HepG2 (cell line): Measurements from ENCODE around the gene KCNJ8. TPM values are rescaled to one million over a fixed set of nuclear protein-coding genes. Genes with fewer than 3 reads are reported as not detected.

Experiments used
- ARID5B ChIP-seq: IDR thresholded peaks from 2 replicates; pipeline ENCODE4 v1.4.0; 2020; ENCODE audit warnings: mild to moderate bottlenecking, missing genetic modification reagents
- CAMTA2 ChIP-seq: sonication (generic); formaldehyde crosslinking; IDR thresholded peaks from 2 replicates; pipeline ENCODE4 v1.4.0; 2020; ENCODE audit warnings: mild to moderate bottlenecking, missing genetic modification reagents, borderline replicate concordance
- CEBPZ ChIP-seq: IDR thresholded peaks from 2 replicates; pipeline ENCODE4 v1.6.1; 2012; ENCODE audit warnings: low read length, improper control_type of control experiment
- CREM ChIP-seq, 2 experiments: sonication (generic) in 1 of 2; formaldehyde crosslinking in 1 of 2; IDR thresholded peaks; 2 replicates each; pipeline versions ENCODE4 v1.4.0 to v1.6.1; 2016 to 2020; ENCODE audit warnings: antibody characterized with exemption in 1 of 2, mild to moderate bottlenecking in 1 of 2, missing genetic modification reagents in 1 of 2
- FOXA3 ChIP-seq: IDR thresholded peaks from 2 replicates; pipeline ENCODE4 v1.6.1; 2016; ENCODE audit warnings: missing genetic modification reagents, missing compliant biosample characterization
- GABPA ChIP-seq, 2 experiments: IDR thresholded peaks; 2 replicates each; pipeline ENCODE4 v1.6.1; 2011 to 2016; ENCODE audit warnings: low read depth in 2 of 2, low read length in 1 of 2, missing biosample characterization in 1 of 2, missing genetic modification characterization in 1 of 2
- GPBP1L1 ChIP-seq: sonication (generic); formaldehyde crosslinking; IDR thresholded peaks from 2 replicates; pipeline ENCODE4 v1.5.0; 2020; ENCODE audit warnings: mild to moderate bottlenecking, missing genetic modification reagents
- HCFC1 ChIP-seq: fragments of 150-350 bp; IDR thresholded peaks from 2 replicates; pipeline ENCODE4 v1.6.1; 2014; ENCODE audit warnings: low read depth, low read length
- KDM5B ChIP-seq: sonication (generic); formaldehyde crosslinking; IDR thresholded peaks from 2 replicates; pipeline ENCODE4 v1.4.0; 2020; ENCODE audit warnings: missing genetic modification reagents, mild to moderate bottlenecking, borderline replicate concordance
- MEIS2 ChIP-seq: sonication (generic); formaldehyde crosslinking; IDR thresholded peaks from 2 replicates; pipeline ENCODE4 v1.9.0; 2021; ENCODE audit warnings: mild to moderate bottlenecking, missing genetic modification reagents
- MIXL1 ChIP-seq: IDR thresholded peaks from 2 replicates; pipeline ENCODE4 v1.6.1; 2016
- PAXIP1 ChIP-seq: sonication (generic); formaldehyde crosslinking; conservative IDR thresholded peaks from 2 replicates; pipeline ENCODE4 v1.4.0; 2020; ENCODE audit warnings: mild to moderate bottlenecking, missing genetic modification reagents, moderate library complexity
- PHB2 ChIP-seq: fragments of 450-650 bp; IDR thresholded peaks from 2 replicates; pipeline ENCODE4 v1.6.1; 2018; ENCODE audit not compliant: partially characterized antibody
- SOX5 ChIP-seq: IDR thresholded peaks from 2 replicates; pipeline ENCODE4 v1.6.1; 2016; ENCODE audit warnings: borderline replicate concordance
- TCF7 ChIP-seq: sonication (generic); IDR thresholded peaks from 2 replicates; pipeline ENCODE4 v1.6.1; 2016; ENCODE audit warnings: antibody characterized with exemption, low read depth
- ZNF556 ChIP-seq: sonication (generic); formaldehyde crosslinking; IDR thresholded peaks from 2 replicates; pipeline ENCODE4 v1.4.0; 2020; ENCODE audit warnings: mild to moderate bottlenecking, missing genetic modification reagents, borderline replicate concordance
- ZNF776 ChIP-seq: sonication (generic); formaldehyde crosslinking; IDR thresholded peaks from 2 replicates; pipeline ENCODE4 v1.4.0; 2020; ENCODE audit warnings: mild to moderate bottlenecking, missing genetic modification reagents
- polyA plus RNA-seq, 8 experiments: library from polyadenylated mRNA; depleted of rRNA in 3 of 8; stranded (reverse) in 7 of 8; unstranded in 1 of 8; fragments of >200 nt; fragmentation: Illumina TruSeq in 4 of 8; extraction: Trizol in 4 of 8; gene quantifications; 2 replicates each; pipeline versions ENCODE4 v1.2.1 to v1.2.3, GENCODE V29; 2011 to 2016; ENCODE audit warnings: low read depth in 4 of 8, missing spikeins in 1 of 8, mixed read lengths in 1 of 8; ENCODE audit not compliant: insufficient read depth in 1 of 8
- total RNA-seq, 5 experiments: library from RNA; depleted of rRNA; stranded (reverse); fragments of >200 nt; fragmentation: Illumina TruSeq; extraction: Trizol; gene quantifications; 2 replicates each; pipeline ENCODE4 v1.2.3, GENCODE V29; 2016; ENCODE audit warnings: low read depth in 1 of 5

The KCNJ8 gene
- total and polyA plus RNA-seq, 2 of the 13 experiments (the other 11 are each of a cell fraction or from before 2014, with no cell fraction given), result not detected

GRCh38 chr12:21819236-21819635 is 44.7 kb upstream of the KCNJ8 start (continued):
- no peak for TF ChIP-seq CEBPZ
- no peak for TF ChIP-seq GPBP1L1 (CRISPR knock-in tag)
- TF ChIP-seq MEIS2 (CRISPR knock-in tag), result no peak
- no peak for TF ChIP-seq KDM5B (CRISPR knock-in tag)
- 0 out of 2 replicates have a peak, but pooled peaks have one; percentile 16 for TF ChIP-seq TCF7
- 0 out of 2 replicates have a peak, but pooled peaks have one; percentile 16 for TF ChIP-seq MIXL1 (CRISPR knock-in tag)
- peak; percentile 50 for TF ChIP-seq PAXIP1 (CRISPR knock-in tag)
- TF ChIP-seq GABPA (IDR thresholded peaks at IDR 0.05; ENCODE audit: low read depth, low read length), result no peak
- no peak for TF ChIP-seq GABPA (CRISPR knock-in tag; IDR thresholded peaks at IDR 0.05; ENCODE audit: low read depth)
- TF ChIP-seq FOXA3 (CRISPR knock-in tag), result peak; percentile 57
- no peak for TF ChIP-seq CREM (IDR thresholded peaks at IDR 0.05)
- no peak for TF ChIP-seq CREM (CRISPR knock-in tag; IDR thresholded peaks at IDR 0.05)
- no peak for TF ChIP-seq ZNF776 (CRISPR knock-in tag)
- no peak for TF ChIP-seq HCFC1
- no peak for TF ChIP-seq PHB2
- no peak for TF ChIP-seq ZNF556 (CRISPR knock-in tag)
- peak; percentile 52; the same call in 1 of the 2 replicates for TF ChIP-seq ARID5B (CRISPR knock-in tag)
- no peak for TF ChIP-seq CAMTA2 (CRISPR knock-in tag)
- TF ChIP-seq SOX5 (CRISPR knock-in tag), result peak; percentile 39; the same call in 1 of the 2 replicates
